HFFc6 (cell line): ENCODE measurements around the gene AGR3. TPM values are rescaled to one million over a fixed set of nuclear protein-coding genes. Genes with fewer than 3 reads are reported as not detected.

Experiments
- DNase-seq: peaks from one replicate; pipeline ENCODE4 v3.0.0-alpha.2; 2018
- H3K27ac Mint-ChIP-seq: 2 replicates; pipeline ENCODE4 v1.8.0; 2020; ENCODE audit warnings: mild to moderate bottlenecking, mixed read lengths
- H3K27me3 Mint-ChIP-seq: 2 replicates; pipeline ENCODE4 v1.8.0; 2021; ENCODE audit warnings: mild to moderate bottlenecking, moderate library complexity, mixed read lengths; ENCODE audit not compliant: insufficient read depth
- H3K36me3 Mint-ChIP-seq: 2 replicates; pipeline ENCODE4 v1.8.0; 2021; ENCODE audit warnings: low read depth, mixed read lengths
- H3K4me1 Mint-ChIP-seq: 2 replicates; pipeline ENCODE4 v1.8.0; 2020; ENCODE audit warnings: low read depth, mixed read lengths
- H3K4me3 Mint-ChIP-seq: 2 replicates; pipeline ENCODE4 v1.8.0; 2020; ENCODE audit warnings: mild to moderate bottlenecking, moderate library complexity, mixed read lengths
- H3K9me3 Mint-ChIP-seq: 2 replicates; pipeline ENCODE4 v1.8.0; 2020; ENCODE audit warnings: mild to moderate bottlenecking, mixed read lengths
- total RNA-seq, 6 experiments: library from RNA; stranded (reverse); fragmentation: NEBNext Ultra II Directional; extraction: Animal tissue kit (Norgen Biotek cat#: 25700); gene quantifications; 2 replicates in 1 of 6; 3 replicates in 5 of 6; pipeline ENCODE4 v1.2.3, GENCODE V29; 2021
- TF ChIP-seq, protein P1 (sequence below): fragments of 200-600 bp; sonication (generic); IDR thresholded peaks from 2 replicates; pipeline ENCODE4 v1.5.0; 2021; ENCODE audit warnings: antibody characterized with exemption, mild to moderate bottlenecking

Gene AGR3
- total RNA-seq, 6 experiments from 2014 or later: not detected

DNA sequence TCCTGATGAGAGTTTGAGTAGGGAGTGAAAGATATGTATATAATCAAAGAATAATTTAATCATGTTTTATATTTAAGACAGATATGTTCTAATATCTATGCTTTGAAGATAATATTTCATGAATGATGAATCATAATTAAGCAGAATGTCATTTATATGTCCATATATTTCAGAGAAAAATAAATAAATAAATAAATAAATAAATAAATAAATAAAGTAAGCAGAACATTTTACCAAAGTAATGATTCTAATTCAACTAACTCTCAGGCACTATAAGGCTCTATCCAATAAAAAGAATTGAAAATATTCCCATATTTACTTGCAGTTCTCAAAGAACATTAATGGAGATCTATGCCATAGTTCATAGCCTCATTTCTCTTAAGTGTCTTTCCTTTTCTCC is 36.0 kb downstream of the AGR3 start:
- H3K4me3 Mint-ChIP-seq: no peak overlapping the region
- no peak overlapping the region for H3K27ac Mint-ChIP-seq
- no peaks in the 10 kb centered on the region for H3K27me3 Mint-ChIP-seq
- TF ChIP-seq, protein P1, sequence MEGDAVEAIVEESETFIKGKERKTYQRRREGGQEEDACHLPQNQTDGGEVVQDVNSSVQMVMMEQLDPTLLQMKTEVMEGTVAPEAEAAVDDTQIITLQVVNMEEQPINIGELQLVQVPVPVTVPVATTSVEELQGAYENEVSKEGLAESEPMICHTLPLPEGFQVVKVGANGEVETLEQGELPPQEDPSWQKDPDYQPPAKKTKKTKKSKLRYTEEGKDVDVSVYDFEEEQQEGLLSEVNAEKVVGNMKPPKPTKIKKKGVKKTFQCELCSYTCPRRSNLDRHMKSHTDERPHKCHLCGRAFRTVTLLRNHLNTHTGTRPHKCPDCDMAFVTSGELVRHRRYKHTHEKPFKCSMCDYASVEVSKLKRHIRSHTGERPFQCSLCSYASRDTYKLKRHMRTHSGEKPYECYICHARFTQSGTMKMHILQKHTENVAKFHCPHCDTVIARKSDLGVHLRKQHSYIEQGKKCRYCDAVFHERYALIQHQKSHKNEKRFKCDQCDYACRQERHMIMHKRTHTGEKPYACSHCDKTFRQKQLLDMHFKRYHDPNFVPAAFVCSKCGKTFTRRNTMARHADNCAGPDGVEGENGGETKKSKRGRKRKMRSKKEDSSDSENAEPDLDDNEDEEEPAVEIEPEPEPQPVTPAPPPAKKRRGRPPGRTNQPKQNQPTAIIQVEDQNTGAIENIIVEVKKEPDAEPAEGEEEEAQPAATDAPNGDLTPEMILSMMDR: no peak
- no peaks in the 10 kb centered on the region for H3K9me3 Mint-ChIP-seq
- no peak for DNase-seq
- peaks cover 39% of the 10 kb centered on the region for H3K4me1 Mint-ChIP-seq
- no peaks in the 10 kb centered on the region for H3K36me3 Mint-ChIP-seq

DNA sequence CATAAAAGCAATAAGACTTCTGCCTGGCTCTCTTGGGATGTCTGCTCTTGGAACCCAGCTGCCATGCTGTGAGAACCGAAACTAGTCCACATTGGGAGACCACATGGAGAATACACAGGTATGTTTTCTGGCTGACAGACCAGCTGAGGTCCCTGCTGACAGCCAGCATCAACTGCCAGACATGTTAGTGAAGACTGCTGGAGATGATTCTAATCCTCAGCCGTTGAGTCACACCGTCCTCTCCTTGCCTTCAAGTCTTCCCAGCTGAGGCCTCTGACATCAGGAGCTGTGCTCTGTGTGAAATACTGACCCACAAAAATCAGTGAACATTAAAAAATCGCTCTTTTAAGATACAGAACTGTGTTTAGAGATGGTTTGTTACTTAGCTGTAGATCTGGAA is 40.1 kb downstream of the AGR3 start:
- Mint-ChIP-seq H3K4me1 (peaks cover 48% of the 10 kb centered on the region), H3K36me3 (no peaks in the 10 kb centered on the region), H3K9me3 (no peaks in the 10 kb centered on the region), H3K4me3 (no peak overlapping the region), H3K27me3 (no peaks in the 10 kb centered on the region), H3K27ac (no peak overlapping the region; the same call in 1 of the 2 replicates)
- no peak for DNase-seq
- TF ChIP-seq, protein P1: no peak

DNA sequence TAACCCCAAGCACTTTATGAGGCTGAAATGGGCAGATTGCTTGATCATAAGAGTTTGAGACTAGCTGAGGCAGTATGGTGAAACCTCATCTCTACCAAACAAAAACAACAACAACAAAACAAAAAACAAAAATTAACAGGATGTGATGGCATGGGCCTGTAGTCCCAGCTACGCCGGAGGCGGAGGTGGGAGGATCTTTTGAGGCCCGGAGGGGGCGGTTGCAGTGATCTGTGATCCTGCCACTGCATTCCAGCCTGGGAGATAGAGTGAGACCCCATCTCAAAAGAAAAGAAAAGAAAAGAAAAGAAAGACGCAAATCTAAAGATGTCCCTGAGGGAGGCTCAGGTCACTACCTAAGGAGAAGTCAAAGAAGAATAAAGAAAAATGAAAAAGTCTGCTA is 41.7 kb downstream of the AGR3 start:
- Mint-ChIP-seq H3K27me3 (no peaks in the 10 kb centered on the region), H3K4me1 (peaks cover 49% of the 10 kb centered on the region), H3K9me3 (peaks cover 4% of the 10 kb centered on the region; the same call in 1 of the 2 replicates), H3K36me3 (0 out of 2 replicates have a peak, but pooled peaks cover 4% of the 10 kb centered on the region), H3K27ac (peak overlapping the region; percentile 49), H3K4me3 (peak overlapping the region; percentile 1; the same call in 1 of the 2 replicates)
- TF ChIP-seq, protein P1: no peak
- DNase-seq: no peak

DNA sequence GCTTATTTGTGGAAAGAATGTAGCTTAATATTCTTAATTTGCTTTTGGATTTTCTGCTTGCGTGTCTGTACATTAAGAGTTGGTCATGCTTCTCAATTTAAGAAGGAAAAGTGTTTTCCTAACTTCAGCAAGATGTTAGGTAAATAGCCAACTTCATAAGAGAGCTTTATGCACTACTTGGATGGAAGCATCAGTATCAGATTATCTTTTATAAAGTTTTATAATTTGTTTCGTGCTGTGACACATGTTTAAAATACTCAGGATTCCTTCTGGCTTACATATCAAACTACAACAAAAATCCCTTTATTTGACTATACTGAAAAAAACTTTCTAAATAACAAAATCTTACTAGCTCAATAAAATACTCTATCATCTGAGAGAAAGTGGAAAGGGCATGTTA is 42.1 kb downstream of the AGR3 start:
- 0 out of 2 replicates have a peak, but pooled peaks cover 4% of the 10 kb centered on the region for H3K36me3 Mint-ChIP-seq
- H3K9me3 Mint-ChIP-seq: peaks cover 4% of the 10 kb centered on the region; the same call in 1 of the 2 replicates
- peak overlapping the region; percentile 49 for H3K27ac Mint-ChIP-seq
- H3K4me3 Mint-ChIP-seq: peak overlapping the region; percentile 1; the same call in 1 of the 2 replicates
- H3K27me3 Mint-ChIP-seq: no peaks in the 10 kb centered on the region
- H3K4me1 Mint-ChIP-seq: peaks cover 51% of the 10 kb centered on the region
- TF ChIP-seq, protein P1: no peak
- DNase-seq: no peak

DNA sequence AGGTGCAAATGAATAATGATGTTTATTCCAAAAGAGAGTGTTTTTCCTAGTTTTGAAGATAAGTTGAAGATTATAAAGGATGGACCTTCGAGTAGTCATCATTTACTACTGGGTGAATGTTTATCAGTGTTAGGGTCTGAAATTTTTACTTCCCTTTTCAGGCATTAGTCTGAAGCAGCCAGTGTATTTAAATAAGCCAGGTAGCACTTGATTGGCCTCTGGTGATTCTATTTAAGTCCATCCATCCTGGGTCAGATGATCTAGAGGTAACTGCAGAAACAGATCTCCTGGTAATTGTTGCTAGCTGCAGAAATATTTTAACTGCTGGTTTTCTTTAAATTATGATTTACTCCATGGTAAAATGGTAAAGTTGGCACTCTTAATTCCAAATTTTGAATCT is 42.9 kb downstream of the AGR3 start:
- TF ChIP-seq, protein P1: no peak
- Mint-ChIP-seq H3K27me3 (no peaks in the 10 kb centered on the region), H3K9me3 (peaks cover 4% of the 10 kb centered on the region; the same call in 1 of the 2 replicates), H3K27ac (peak overlapping the region; percentile 27; the same call in 1 of the 2 replicates), H3K4me3 (no peak overlapping the region), H3K36me3 (0 out of 2 replicates have a peak, but pooled peaks cover 4% of the 10 kb centered on the region), H3K4me1 (peaks cover 58% of the 10 kb centered on the region)
- DNase-seq: no peak
